ENCODE measurements around the gene FIBCD1. TPM values are rescaled to one million over a fixed set of nuclear protein-coding genes. Genes with fewer than 3 reads are reported as not detected.
A peak's percentile ranks its signal among the peaks of the same experiment; 100 is the strongest.

Gene FIBCD1
- total and polyA plus RNA-seq, 11 donors = 0.24 to 3.9 (median 1.3) TPM; not detected in 2

DNA sequence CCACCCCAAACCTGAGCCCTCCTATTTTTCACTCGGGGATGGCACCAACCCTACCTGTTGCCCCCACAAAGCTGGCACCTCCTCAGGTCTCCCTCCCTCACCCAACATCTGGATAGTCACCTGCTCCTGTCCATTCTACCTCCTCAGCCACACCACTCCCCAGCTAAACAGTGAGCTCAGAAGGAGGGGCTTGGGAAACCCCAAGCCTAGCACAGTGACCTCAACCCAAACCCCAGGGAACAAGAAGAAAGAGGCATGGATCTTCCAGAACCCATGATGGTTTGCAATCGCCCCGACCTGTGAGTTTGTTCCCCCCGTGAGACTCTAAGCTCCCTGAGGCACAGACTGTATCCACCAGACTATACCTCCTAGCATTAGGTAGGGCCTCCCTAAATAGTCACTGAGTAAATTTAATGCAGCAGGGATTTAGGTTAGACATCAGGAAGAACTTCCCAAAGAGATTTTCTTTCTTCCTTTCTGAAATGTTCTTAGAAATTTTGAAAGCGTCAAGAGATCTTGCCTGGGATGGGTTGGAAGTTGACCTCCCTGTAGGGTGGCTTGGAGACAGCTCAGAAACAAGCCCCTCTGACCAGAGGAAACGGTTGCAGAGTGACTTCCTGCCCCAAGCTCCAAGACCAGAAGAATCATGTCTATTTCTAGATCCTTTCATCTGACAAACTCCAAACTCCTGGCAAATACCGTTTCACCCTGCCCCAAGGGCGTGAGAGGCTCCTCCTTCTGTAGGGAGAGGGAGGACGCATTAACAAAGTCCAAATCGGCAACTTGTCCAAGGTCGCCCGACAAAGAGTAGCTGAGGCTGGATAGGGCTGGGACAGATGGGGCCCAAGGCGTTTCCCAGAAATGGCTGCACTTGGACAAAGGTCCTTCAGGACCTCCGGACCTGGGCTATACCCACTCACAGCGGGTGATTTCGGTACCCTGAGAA, 4.1 kb downstream of the FIBCD1 start:
- ATAC-seq = no peak
- peaks cover 0 to 54% (median 22%) of the 10 kb centered on the region in 12 donors for H3K4me1 ChIP-seq
- no peak overlapping the region for H3K4me3 ChIP-seq
- WGBS, 4 donors = 56 to 64% (median 61%) methylated on average over 16 of the region's 16 CpGs
- H3K27me3 ChIP-seq = peaks cover 41 to 81% (median 61%) of the 10 kb centered on the region in 9 donors
- no peaks in the 10 kb centered on the region for H3K36me3 ChIP-seq
- intact Hi-C loops (cut with DNase I) = loop anchor here in 3 of 10 donors (5.0 kb wide), 4 partner anchors 58 to 163 kb away; no protein-coding TSS in a partner anchor
- no peak overlapping the region for H3K27ac ChIP-seq
- no peaks in the 10 kb centered on the region for H3K9me3 ChIP-seq
- DNase-seq = peak in 1 of 5 donors; percentile 9
- TF ChIP-seq, protein P1, sequence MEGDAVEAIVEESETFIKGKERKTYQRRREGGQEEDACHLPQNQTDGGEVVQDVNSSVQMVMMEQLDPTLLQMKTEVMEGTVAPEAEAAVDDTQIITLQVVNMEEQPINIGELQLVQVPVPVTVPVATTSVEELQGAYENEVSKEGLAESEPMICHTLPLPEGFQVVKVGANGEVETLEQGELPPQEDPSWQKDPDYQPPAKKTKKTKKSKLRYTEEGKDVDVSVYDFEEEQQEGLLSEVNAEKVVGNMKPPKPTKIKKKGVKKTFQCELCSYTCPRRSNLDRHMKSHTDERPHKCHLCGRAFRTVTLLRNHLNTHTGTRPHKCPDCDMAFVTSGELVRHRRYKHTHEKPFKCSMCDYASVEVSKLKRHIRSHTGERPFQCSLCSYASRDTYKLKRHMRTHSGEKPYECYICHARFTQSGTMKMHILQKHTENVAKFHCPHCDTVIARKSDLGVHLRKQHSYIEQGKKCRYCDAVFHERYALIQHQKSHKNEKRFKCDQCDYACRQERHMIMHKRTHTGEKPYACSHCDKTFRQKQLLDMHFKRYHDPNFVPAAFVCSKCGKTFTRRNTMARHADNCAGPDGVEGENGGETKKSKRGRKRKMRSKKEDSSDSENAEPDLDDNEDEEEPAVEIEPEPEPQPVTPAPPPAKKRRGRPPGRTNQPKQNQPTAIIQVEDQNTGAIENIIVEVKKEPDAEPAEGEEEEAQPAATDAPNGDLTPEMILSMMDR (IDR thresholded peaks at IDR 0.05) = no peak

DNA sequence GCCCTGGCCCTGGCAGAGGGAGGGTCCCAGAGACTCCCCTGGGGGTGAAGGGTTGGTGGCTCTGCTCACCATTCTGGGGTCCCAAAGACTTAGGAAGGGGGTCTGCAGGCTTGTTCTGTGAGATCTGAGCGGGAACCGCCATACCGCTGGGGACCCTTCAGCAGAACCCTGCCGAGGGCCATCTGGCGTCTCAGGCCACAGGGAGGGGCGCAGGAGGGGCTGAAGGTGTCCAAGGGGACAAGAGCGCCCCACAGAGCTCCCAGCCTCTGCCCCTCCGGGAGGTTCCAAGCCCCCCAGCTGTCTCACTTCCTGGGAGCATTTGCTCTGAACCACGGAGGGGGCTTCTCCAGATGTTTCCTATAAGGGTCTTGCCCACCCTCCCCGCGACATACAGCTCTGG, 4.8 kb downstream of the FIBCD1 start:
- 74 to 79% (median 78%) methylated on average over 11 of the region's 11 CpGs for WGBS, 4 donors
- TF ChIP-seq POLR2A (IDR thresholded peaks at IDR 0.05) = no peak
- TF ChIP-seq, protein P1 (IDR thresholded peaks at IDR 0.05) = no peak
- DNase-seq (no peak), ATAC-seq (no peak)
- H3K4me3 ChIP-seq = no peak overlapping the region
- H3K4me1 ChIP-seq = peaks cover 0 to 46% (median 18%) of the 10 kb centered on the region in 12 donors
- H3K9me3 ChIP-seq = no peaks in the 10 kb centered on the region
- peaks cover 36 to 74% (median 54%) of the 10 kb centered on the region in 9 donors for H3K27me3 ChIP-seq
- no peak overlapping the region for H3K27ac ChIP-seq
- no peaks in the 10 kb centered on the region for H3K36me3 ChIP-seq
- intact Hi-C loops (cut with DNase I) = loop anchor here in 2 of 10 donors (5.0 kb wide), 2 partner anchors 57 to 62 kb away; no protein-coding TSS in a partner anchor

DNA sequence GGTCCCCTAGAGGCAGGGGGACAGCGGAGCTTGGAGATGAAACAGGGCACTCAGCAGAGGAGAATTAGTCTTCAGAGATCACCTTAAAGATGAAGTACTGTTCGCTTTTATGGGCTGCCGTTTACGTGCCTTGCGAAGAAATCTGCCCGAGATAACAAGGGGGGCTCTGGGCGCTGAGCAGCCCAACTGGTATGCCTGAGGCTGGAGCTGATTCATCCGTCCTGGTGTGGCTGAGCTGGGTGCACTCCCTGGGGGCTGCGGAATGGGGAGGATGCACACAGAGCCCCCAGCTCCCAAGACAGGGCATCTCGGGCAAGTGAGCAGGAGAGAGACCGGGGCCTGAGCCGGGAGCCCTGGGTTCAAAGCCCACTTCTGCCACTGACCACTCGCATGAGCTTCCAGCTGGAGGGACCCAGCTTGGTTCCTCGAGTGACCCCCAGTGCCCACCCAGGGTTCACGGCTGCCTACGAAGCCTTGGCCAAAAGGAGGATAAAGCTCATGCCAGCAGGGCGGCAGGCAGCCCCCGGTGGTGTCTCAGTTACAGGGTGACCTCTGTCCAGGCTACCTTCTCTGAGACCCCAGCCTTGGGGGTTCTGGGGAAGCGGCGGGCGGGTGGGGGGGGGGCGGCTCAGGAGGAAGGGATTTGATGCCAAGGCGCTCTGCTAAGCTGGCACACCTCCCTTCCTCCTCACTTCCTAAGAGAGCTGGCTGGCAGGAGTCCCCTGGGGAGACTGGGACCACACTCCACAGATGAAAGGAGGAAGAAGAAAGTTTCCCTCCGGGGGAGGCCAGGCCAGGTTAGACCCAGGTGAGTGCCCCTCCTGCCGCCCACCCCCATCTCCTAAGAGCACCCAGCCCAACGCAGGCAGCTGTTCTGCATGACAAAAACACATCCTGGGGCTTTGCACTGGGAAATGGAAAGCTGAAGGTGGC, 5.7 kb downstream of the FIBCD1 start:
- no peak for TF ChIP-seq POLR2A (IDR thresholded peaks at IDR 0.05)
- TF ChIP-seq, protein P1 (IDR thresholded peaks at IDR 0.05) = peak in 2 of 12 donors; percentile 7 to 9
- Histone ChIP-seq H3K36me3 (no peaks in the 10 kb centered on the region), H3K27ac (peak overlapping the region in 11 of 12 donors; percentile 25 to 83 (median 64)), H3K4me3 (peak overlapping the region in 4 of 12 donors; percentile 7 to 30 (median 20)), H3K27me3 (peaks cover 31 to 65% (median 47%) of the 10 kb centered on the region in 9 donors), H3K9me3 (no peaks in the 10 kb centered on the region), H3K4me1 (peaks cover 0 to 44% (median 16%) of the 10 kb centered on the region in 12 donors)
- WGBS, 4 donors = 16 to 20% (median 19%) methylated on average over 15 to 26 of the region's 26 CpGs
- DNase-seq (peak in 1 of 5 donors; percentile 46), ATAC-seq (peak; percentile 22 to 53 (median 36))
- intact Hi-C loops (cut with DNase I) = loop anchor here in 7 of 10 donors (2.0 to 5.0 kb wide), 4 partner anchors 56 to 63 kb away; no protein-coding TSS in a partner anchor
